ELR (cell line): Measurements from ENCODE around the gene ARHGEF12.
A peak's percentile ranks its signal among the peaks of the same experiment; 100 is the strongest.
"Not testable (repeated sequence)": the region's sequence is repeated elsewhere in the genome, so short reads cannot be mapped to it uniquely, and the experiment has no call there.

Source experiments
- DNase-seq: peaks from one replicate; pipeline ENCODE4 v3.0.0-alpha.2; 2015; ENCODE audit warnings: low read depth

Gene ARHGEF12

DNA sequence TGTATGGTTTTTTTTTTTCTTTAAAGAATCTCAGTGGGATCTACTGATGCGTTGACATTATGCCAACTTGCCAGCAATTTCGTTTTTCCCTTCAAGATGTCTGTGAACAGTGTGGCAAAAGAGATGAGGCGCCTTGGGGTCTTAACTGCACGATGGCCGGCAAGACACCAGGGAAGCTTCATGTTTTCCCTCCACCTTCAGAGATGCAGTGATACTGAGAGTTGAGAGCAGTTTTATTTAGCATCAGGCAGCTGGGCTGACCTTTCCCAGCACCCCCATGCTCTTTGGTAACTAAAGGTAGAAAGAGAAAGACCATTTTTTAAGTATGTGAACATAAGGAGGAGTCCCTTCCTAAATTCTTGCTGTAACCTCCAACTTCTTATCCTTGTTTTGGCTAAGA, 163.6 kb downstream of the ARHGEF12 start:
- no peak for DNase-seq

DNA sequence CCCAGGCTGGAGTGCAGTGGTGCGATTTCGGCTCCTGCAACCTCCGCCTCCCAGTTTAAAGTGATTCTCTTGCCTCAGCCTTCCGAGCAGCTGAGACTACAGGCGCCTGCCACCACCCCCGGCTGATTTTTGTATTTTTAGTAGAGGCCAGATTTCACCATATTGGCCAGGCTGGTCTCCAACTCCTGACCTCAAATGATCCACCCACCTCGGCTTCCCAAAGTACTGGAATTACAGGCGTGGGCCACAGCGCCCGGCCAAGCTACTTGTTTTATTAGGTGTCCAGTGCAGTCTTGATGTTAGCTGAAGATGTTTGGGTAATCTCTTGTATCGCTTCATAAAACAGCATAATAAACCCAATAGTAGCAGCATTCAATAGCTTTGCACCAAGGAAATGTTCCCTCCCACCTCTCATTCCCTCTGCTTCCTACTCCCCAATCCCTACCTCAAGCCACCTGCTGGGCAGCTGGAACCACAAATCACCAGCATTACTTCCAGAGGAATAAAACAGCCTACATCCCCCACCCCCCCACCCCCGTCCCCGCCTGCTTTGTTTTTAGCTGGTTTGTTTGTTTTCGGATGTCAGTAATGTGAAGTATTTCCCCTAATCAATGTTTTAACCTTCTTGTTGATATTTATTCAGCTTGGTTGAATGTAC, 164.3 kb downstream of the ARHGEF12 start:
- DNase-seq, result peak; percentile 22

GRCh38 chr11:120501440-120501839, 165.2 kb downstream of the ARHGEF12 start:
- no peak for DNase-seq

- no peak for DNase-seq
Measured at GRCh38 chr11:120501976-120502755, 166.0 kb downstream of the ARHGEF12 start.

DNA sequence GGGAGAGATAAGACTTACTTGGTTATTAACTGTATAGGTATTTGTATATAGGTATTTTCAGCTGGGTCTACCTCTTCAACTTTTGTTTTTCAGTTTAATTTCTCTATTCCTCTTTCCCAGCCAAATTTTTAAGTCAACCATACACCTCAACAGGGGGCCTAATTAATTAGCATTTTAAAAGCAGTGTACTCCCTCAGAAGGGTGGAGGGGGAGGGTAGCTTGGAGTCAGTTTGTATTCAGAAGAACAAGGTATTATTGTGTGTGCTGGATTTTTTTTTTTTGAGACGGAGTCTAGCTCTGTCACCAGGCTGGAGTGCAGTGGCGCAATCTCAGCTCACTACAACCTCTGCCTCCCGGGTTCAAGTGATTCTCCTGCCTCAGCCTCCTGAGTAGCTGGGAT, 167.3 kb downstream of the ARHGEF12 start:
- DNase-seq, result not testable (repeated sequence)

DNA sequence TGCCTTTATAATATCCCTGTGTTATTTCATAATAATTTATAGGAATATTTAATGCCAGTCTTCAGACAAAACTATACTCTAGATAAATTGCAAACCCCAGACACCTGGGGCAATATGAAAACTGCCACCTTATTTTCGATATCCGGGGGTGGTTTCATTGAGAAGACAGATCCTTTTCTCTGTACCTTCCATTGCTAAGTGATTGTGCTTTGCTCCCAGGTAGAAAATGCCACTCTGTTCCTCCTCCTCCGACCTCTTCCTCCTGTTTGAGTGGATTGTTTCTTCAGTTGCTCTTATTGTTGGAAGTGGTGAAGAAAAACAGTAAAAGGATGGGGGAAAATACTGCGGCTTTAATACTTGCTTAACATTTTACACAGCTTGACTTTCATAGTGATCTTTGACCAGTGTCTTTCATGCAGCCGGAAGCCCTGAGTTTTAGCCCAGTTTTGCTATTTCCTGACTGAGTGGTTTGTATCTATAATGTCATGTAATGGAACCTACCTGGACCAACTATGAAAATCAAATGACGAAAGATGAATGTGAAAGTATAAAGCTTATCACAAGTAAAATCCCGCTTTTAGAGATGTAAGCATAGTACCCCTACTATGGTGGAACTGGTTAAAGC, 169.7 kb downstream of the ARHGEF12 start:
- no peak for DNase-seq

DNA sequence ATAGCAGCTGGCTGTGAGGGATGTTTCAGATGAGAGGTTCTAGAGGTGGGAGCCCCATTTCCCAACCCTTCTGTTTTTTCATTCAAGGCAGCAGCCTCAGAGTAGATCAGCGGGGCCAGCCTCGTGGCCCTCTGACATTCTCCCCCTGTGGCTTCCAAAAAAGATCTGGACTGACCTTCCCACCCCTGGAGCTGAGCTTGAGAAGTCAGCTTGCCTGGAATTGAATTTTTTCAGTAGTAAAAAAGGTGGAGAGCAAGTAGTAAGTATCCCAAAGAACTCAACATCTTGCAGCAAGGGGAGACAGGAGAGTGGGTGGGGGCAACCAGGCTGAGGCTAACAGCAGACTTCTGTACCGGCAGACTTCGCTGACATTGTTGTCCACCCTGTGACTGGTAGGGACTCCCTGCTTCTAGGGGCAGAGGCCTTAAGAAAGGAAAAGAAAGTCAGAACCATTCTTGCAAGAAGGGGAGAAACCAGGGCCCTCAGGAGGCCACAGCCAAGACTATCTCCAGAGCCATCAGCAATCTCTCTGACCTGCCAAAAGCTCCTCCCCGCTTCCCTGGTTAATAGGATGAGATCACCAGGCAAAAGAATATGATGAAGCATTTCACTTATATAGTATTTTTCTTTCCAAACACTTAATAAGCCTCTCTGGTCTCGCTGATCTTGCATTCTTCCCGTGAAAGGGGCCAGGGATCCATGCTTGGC, 173.3 kb downstream of the ARHGEF12 start:
- DNase-seq, result no peak

GRCh38 chr11:120510406-120511115, 174.3 kb downstream of the ARHGEF12 start:
- no peak for DNase-seq

- DNase-seq, result peak; percentile 78
Measured at GRCh38 chr11:120511116-120511819, 175.1 kb downstream of the ARHGEF12 start, which contains the start of gene GRIK4. GRIK4 (plus strand) TSS chr11:120511748; CDS start chr11:120660319, 148,571 bp downstream.

DNA sequence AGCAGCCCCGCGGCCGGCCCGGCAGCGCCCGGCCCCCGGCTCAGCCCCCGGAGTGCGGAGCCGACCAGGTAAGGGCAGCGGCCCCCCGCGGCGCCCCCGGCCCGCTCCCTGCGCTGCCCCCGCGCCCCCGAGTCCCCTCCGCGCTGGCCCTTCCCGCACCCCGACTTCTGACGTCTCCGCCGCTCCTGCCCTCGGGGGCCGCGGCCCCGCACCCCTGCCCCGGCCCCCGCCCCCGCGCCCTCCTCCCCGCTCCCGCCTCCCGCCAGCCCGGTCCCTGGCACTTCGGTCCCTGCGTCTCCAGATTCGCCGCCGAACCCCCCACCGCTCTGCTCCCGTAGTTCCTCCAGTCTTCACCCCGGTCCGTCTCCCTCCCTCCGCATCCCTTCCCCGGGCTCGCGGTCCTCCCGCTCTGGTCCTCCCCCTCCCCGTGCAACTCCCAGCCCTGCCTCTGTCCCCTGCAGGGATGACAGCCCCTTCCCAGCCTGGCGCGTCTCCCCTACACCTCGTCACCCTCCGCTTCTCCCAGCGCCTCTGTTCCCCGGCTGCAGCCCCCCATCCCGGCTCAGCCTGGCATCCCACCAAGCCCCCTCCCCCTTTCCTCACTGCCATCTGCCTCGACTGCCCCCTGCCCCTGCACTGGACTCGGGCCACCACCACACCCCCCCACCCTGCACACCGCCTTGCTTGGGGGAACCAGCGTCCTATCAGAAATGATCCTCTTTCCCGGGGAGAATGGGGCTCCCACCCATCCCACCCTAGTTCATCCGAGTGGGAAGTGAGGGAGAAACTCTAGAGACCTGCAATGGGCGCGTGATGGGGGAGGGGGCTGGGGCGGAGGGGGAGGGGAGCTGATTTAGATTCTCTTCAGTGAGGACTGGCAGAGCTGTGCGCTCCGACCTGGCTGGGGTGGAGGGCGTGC, 175.9 kb downstream of the ARHGEF12 start:
- no peak for DNase-seq

DNA sequence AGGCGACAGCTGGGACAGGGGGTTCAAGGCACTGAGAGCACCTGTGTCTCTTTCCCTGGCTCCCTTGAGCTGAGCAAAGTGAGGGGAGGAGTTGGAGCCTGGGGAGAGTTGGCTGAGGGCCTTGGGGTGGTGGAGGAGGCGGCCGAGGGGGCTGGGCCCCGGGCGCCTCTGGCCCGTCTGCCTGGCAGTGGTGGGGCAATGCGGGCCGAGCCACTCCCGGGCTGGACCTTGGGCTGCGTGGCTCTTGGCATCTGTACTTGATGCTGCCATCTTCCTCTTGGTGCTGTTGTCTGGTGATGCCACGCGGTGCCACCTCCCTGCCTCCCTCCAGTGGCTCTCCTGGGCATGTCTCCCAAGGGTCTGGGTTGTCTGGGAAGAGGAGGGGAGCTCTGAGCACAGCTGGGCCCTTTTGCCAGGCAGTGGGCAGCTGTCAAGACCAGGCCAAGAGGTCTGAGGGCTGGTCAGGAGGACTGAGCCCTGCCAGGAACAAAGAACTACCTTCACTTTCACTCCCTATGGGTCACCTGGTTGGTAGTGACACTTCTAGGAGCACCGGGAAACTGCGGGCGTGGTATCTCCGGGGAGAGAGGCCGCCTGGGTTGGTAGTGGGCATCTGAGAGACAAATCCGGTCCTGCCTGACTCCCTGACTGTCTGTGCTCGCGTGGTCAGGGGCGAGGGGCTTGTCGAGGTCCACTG, 176.7 kb downstream of the ARHGEF12 start:
- no peak for DNase-seq

DNA sequence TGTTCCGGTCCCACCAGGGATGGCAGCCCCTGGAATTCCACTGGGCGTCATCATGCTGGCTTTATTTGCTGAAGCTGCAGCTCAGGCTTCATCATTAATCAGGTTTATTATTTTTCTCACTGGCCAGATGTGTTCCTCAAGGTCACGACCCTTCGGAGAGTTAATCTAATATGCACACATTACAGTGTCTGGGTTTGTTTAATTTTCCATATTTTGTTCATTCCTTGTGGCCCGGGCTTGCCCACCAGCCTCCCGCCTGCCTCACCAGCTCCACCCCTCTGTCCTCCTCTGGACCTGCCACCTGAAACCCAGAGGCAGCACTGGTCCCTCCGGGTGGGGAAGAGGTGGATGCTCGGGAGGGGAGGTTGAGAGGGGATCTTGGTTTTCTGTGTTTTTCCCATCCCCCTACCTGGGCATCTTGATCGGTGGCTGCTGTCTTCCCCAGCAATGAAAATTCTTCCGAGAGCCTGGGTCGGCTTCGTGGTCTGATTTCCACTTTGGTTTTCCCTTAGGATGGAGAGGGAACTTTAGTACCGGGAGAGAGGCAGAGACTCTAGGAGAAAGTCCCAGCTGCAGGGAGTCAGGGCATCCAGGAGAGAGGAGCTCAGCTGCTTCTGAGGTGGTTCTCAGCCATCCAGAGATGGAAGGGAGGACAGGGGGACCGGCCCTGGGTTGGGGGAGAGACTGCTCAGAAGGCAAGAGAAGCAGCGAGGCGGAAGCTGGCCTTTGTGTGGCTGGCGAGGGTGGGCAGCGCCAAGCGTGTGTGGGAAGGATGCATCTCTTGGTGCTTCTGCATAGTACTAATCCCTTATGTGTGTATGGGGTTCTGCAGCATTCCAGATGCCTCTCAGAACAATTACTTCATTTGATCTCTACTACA, 177.5 kb downstream of the ARHGEF12 start:
- DNase-seq, result no peak

- no peak for DNase-seq
Measured at GRCh38 chr11:120514541-120515121, 178.4 kb downstream of the ARHGEF12 start.

DNA sequence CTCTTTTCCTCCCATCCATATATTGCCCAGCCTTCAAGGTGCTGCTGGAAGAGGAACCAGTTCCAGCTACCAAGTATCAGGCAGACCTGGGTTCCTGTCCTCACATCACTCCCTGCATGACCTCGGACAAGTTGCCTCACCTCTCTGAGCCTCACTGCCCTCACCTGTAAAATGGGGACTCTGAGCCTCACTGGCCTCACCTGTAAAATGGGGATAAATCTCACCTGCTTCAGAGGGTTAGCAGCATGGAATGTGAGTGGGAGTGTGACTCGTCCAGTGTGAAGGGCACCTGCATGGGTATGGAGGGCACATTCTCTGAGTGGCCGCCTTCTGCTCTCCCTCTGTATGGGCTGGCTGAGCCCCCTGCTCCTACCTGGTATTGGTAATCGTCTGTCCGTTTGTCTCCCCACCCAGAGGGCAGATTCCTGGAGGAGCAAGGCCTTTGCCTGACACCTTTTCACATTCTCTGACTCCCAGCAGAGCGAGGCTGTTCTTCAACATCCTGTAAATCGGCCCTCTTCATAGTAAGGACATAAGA, 179.0 kb downstream of the ARHGEF12 start:
- DNase-seq, result no peak

DNA sequence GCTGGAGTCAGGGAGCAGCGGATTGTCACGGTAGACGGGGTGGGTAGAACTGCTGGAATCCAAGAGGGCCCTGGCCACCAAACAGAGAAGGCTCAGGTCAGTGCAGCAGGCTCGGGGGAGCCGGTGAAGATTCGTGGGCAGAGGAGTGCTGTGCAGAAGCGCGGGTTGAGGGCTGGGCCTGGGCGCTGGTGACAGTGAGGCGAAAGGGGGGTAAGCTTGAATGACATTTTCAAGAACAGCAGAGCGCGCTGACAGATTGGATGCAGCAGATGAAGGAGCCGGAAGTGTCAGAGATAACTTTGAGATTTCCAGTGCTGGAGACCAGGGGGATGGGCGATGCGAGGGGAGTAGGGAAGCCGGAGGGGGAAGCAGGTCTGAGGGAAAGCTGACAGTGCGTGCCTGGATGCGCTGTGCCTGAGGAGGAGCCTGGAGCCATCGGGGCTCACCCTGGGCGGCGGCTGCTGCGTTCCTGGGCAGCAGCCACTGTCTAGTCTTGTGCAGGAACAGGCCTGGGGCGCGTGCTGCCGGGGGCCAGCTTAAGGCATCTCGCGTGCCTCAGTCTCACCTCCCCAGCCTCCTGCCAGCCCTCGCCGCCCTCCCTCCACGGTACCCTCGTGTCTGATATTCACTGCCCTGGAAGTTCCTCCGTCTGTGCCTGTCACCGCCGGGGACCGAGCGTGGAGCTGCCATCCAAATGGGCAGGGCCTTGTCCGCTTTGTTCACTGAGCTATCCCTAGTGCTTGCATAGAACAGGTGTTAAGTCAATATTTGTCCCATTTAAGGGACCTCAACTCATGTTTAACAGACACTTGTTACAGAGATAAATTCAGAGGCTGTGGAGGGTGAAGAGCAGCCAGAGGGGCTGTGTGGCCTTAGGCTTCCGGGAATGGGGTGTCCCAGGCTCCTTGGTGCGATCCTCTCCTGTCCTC, 180.5 kb downstream of the ARHGEF12 start:
- DNase-seq, result no peak

DNA sequence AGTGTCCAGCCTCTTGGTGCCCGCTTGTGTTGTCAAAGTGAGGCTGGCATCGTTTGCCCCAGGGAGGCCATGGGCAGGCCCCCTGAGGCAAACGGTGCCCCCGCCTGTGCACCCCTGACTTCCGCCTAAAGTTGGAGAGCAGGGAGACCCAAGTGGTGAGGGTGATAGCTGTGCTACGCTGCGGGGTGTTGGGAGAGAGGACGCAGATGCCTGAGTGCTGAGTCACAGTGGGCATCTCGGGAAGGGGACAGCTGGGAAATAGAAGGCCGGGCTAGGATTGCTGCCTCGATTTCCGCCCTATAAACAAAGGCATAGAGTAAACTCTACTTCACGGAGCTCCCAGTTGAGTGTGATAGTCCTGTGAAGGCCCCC, 181.2 kb downstream of the ARHGEF12 start:
- peak; percentile 60 for DNase-seq
